Activated CD4-positive, alpha-beta T cell treated with anti-CD3 and anti-CD28 coated beads, Interleukin-2, amount 50 U/mL, for 48 hours (primary cell): ENCODE data around the gene RNF167.

Experiments used
- DNase-seq, 2 experiments: peaks; one replicate each; pipeline ENCODE4 v3.0.0-alpha.2; 2020

Gene RNF167

DNA sequence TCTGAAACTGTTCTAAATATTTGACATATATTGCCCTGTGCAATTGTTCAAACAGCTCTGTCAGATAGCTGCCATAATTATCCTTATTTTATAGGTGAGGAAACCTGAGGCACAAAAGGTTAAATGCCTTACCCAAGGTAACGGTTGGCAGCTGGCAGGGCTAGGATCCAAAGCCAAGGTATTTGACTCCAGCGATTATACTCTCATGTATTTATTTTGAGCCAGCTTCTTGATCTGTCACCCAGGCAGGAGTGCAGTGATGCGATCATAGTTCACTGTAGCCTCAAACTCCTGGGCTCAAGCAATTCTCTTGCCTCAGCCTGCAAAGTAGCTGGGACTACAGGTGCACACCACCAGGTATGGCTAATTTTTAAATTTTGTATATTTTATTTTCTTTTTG lies 18.0 kb downstream of the RNF167 start:
- no peak for DNase-seq

DNA sequence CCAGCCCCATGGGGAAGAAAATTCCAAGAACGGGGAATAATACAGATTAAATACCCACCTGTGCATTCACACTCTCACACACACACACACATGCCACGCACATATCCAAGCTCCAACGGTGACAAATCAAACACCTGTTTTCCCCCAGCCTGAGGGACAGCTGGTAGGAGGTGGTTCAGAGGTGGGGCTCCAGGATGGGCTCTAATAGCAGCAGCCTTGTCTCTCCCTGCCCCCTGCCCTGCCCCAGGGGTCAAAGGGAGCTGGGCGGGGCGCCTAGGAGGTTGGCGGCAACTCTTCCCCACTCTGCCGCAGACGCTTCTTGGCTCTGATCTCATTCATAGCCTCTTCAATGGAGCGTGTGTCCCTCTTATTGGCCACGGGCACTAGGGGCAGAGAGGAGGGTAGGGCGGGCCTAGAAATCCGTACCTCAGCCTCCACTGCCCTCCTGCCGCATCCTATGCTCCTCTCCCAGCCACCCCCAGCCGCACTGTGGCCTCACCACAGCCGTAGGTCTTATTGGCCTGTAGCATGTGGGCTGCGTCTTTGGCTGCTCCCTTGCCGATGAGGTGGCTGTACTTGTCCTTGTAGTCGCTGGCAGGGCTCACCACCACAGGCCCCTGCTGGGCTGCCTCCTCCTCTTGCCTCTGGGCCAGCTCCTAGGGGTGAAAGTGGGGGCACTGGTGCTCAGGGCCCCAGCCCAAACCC lies 19.3 kb downstream of the RNF167 start:
- DNase-seq: no peak

DNA sequence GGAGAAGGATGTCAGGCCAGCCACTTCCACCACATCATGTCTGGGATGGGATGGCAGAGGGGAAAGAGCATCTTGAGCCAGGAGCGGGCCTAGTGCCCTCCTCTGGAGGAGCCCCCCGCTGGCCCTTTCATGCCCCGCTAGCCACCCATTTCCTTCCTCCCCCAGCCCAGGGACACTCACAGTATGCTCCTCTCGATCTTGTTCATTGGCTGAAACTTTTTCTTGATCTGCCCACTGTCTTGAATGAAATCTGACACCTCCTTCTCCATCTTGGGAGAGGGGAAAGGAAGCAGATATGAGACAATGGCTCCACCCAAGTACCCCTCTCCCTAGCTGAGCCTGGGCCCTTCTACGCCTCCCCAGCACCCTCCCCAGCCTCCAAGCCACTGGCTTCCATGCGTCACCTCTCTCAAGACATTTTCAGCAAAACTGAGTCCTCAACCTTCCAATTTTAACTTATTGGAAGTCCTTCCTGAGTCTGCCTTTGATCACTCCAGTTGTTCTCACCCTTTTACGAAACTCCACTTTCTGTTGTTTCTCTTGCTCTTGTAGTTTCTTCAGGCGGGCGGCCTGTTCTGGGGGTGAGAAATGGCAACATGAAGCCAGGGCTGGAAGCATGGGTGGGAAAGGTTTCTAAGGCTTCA lies 20.3 kb downstream of the RNF167 start:
- DNase-seq: no peak

DNA sequence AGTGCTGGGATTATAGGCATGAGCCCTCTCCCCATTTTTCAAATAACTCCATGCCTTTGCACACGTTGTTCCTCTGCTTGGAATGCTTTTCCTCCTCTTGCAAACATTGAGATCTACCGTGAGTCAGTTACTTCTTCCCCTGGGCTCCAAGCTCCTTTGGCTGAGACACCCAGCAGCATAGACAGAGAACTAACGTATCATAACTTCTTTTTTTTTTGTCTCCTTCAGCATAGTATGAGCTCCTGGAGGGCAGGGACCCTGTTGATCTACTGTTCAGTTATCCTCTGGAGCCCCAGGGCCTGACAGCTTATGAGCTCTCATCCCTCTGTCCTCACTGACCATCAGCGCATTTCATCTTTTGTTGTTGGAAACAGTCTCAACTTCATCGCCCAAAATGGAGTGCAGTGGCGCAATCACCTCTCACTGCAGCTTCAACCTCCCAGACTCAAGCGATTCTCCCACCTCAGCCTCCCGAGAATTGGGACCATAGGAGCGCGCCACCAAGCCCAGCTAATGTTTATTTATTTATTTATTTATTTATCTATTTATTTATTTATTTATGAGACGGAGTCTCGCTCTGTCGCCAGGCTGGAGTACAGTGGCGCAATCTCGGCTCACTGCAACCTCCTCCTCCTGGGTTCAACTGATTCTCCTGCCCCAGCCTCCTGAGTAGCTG lies 25.4 kb downstream of the RNF167 start:
- DNase-seq: no peak

DNA sequence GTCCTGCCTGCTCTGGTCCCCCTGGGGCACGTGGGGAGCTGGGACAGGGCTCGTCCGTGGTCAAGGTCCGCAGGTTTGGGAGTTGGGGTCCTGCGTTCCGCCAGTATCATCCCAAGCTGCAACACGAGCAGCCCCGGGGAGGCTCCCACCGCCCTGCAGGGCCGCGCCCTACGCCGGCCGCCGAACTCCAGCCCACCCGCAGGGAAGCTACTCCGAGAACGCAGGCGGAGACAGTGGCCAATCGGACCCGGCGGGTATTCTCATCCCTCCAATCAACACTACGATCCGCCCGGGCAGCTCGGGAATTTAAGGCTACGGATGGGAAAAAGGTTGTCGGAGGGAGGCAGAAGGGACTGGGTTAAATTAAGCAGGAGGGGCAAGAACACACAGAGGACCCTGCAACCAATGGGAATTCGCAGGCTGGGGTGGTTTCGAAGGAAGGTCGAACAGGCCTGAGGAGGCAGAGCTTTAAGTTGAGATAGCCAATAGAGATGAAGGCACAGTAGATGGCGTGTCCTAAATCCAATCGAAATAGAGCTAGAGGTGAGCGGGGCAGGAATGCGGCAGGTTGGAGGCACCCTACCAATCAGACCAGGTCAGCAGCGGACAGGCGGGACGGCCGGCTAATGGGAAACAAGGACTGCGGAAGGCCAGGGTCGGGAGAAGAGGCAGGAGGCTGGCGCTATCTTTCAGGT lies 26.9 kb downstream of the RNF167 start:
- DNase-seq: peak; percentile 93 to 96

DNA sequence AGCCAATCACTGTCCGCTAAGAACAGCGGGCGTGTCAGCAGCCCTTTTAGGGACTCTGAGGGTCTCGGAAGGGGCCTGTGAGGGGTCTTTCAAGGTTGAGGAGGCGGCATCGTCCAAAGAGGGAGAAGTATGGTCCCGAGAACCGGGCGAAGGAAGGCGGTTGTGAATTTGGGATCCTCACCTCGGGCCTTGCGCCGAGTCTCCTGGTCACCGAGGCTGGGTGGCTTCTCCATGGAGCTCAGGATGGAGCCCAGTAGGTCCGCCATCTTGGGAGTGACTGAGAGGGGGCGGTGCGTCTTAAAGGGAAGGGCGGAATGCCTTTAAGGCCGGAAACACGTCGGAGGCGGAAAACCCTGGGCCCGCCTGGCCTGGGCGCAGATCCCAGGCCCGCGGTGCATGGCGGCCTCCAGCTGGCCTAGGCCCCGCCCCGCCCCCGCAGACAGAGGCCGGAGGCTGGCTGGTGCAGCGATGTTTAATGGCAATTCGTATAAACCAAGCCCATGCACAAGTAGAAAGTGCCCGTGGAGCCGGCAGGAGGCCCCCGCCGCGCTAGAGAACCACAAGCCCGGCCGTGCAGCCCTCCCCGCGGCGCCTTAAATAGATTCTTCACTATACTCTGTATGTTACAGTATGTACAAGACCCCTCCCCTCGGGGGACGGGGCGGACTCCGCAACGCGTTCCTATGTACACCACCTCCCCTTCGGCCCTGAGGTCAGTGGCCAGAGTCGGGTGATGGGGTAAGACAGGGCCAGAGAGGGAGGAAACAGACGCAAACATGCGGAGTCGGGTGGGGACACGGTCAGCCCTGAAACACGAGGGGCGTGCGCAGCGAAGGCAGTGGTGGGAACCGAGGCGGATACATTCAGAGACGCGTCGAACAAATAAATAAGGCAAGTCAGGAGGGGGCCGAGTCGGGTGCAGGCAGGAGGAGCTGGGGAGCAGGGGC lies 27.7 kb downstream of the RNF167 start, which contains the start of gene SPAG7:
TSS of gene SPAG7 (minus strand) at position 279 of the 947 bp plus-strand sequence. CDS start at position 266, 13 bp downstream.
- peak; percentile 94 to 95 for DNase-seq

DNA sequence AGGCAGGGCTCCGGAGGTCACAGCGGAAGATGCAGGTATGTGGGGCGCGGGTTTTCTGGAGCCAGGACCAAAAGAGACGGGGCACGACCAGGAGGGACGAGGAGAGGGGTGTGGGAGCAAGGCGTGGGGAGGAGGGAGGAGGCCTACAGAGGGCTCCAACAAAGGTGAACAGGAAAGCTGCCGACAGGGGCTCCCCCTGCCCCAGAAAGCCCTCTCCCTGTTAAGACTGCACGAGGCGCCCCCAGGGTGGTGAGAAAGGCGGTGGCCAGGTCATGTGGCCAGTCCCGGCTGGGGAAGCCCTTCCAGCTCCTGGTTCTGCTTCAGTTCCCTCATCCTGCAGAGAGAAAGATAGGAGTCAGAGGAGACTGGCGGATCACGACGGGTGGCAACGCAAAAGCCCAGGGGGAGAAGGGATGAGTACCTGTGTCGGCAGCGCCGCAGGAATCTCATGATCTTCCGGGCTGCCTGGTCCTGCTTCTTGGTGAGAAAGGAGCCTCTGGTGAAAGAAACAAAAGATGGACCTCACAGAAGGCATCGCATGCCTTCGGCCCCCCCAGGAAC lies 28.5 kb downstream of the RNF167 start:
- peak; percentile 43 to 60 for DNase-seq

DNA sequence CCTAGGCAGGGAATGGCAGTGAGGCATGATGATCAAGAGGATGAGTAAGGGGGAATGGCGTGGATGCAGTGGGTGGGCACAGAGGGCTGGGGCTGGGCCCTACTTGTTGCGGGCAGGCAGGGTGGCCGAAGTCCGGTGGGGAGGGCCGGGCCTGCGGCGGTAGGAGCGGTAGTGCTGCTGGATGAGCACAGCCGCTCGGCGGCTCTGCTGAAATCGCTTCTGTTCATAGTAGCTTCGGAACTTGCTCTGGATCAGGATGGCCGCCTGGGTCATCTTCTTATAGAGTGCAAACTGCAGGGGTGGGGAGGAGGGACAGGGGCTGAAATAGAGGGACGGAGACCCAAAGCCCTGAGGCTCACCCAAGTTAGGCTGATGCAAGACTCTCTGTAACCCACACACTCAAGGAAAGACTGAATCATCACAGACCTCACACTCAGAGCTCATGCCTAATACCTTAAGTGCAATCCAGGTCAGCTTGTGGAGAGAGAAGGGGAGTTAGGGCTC lies 29.0 kb downstream of the RNF167 start:
- DNase-seq: peak in 1 of 2 experiments; percentile 59

DNA sequence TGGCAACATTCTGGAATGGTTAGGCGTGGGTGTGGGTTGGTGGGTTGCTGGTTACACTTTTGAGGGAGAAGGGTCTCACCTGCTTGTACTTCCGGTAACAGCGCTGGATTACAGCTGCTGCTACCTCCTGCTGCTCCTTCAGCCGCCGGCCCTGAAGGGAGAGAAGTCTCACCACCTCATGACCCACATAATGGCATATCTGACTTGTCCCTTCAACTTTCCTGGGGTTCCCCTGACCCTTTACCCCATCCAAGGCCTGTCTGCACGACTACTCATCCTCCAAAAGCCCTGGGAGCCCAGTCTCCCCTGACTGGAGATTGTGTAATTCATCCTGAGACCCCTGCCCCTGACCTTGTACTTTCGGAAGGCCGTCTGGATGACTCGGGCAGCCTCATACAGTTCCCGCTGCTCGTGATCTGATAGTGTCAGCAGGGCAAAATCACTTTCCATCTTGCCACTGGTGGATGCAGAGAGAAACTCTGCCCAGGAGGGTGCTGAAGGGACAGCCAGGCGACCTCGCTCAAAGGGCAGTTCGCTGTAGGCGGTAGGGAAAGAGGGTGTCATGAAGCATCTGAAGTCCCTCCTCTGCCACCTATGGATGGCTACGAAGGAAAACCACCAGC lies 29.6 kb downstream of the RNF167 start:
- peak; percentile 54 to 67 for DNase-seq

DNA sequence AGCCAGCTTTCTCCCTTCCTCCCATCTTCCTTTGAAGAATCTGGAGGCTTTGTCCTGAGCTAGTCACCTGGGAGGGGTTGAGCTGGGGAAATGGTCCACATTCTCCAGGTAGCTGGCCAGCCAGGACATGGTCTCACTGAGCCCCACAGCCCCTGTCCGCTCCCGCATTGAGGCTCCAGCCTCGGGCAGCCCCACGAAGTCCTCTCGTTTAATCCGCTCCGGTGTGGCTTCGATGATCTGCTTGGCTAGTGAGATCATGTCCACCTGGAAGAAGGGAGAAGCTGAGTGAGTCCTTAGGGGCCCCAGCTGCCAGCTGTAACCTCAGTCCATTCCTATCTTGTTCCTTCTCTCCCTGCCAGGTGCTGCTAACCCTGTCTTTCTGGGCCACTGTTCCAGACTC lies 30.2 kb downstream of the RNF167 start:
- DNase-seq: no peak

DNA sequence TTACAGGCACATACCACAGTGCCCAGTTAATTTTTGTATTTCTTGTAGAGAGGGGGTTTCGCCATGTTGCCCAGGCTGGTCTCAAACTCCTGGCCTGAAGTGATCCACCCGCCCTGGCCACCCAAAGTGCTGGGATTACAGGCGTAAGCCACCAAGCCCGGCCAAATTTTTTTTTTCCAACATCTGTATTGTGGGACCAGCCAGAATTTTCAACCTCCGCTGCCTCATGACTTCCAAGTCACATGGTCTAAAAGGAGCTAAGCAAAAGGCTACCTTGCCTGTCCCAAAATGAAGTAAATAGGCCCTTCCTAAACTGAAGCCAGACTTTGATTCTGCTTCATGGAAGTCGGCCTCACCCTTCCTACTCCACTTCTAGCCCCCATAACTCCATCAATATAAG lies 31.8 kb downstream of the RNF167 start:
- DNase-seq: no peak

DNA sequence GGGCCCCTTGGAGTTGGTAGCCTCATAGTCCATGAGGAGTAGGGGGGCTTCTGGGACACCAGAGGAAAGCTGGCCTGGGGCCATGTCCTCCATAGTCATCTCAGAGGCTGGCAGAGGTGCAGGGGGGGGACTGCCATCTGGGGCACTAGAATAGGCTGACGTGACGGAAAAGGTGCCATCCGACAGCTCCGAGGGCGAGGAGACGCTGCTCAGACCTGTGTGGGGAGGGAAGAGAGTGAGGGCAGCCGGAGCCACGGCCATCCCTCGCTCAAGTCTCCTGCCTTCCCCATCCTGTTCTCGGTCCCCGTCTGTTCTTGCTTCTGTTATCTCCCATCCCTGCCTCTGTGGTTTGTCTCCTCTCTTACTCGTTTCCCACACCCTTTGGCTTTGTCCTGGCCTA lies 32.3 kb downstream of the RNF167 start:
- DNase-seq: no peak

DNA sequence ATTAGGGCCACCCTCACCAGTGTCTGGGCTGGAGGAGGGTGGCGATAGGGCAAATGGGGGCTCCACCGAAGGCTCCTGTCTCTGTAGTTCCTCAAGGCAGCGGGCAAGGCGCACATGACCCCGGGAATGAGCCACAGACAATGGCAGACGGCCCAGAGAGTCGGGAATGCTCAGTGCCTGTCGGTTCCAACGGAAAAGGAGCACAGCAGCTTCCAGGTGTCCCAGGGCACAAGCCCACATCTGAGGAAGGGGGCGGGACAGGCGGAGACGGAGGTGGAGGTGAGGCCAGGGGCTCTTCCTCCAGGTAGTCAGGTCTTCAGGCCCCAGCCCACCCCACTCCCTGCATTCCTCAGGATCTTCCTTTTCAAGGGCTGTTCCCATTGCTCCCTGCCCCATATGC lies 32.7 kb downstream of the RNF167 start:
- no peak for DNase-seq

DNA sequence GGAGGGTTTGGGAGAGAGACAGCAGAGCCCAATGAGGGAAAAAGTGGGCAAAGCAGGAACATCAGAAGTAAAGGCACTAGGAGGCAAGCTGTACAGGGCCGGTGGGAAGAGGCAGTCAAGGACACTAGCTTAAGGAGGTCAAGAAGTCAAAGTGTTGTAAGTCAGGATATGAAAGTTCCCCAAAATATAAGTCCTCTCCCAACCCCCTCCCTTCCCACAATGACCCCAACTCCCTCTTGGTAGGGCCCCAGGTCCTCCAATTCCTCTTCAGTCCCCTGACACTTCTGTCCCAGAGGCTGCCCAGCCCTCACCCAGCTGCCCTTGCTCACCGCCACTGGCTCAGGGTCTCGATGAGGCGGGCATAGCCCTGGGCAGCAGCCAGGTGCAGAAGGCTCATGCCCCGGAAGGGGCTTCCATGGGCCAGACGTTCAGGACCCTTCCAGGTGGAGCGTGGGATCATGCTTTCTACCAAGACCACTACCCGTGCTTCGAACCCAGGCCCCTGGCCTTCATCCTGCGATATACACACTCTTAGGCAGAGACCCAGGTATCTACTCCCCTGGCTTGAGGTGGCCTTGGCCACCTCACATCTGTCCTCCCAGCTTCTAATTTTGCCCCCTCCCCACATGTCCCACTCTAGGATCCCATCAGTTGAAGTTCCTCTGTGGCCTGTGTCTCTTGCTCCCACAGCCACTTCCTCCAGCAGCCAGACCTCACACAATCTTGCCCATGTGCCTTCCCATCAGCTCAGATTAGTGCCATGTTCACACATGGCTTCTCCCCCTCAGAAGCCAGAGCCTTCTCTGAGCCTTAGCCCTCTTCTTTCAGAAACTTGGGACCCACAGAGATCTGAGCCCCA lies 33.4 kb downstream of the RNF167 start:
- no peak for DNase-seq

DNA sequence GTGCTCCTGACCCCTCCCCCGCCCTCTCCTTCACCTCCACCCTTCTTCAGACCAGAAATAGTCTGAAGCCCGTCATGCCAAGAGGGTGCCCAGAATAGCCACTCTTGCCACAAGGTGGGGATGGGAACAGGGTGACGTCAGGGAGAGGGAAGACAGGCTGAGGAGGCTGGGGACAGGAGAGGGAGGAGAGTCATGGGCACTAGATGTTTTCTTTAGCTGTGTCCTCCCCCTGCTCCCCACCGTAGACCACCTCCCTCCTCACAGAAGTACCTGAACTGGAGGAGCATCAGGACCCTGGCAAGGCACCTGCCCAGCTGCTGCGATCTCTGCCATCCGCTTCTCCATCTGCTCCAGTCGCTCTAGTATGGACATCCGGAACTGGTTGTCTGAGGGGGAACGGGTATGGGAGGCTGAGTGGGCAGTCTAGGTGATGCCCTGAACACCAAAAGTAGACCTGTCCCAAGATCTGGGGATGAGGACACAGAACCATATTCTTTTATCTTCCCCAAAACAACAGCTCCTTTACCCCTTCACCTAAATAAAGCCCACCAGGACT lies 34.1 kb downstream of the RNF167 start:
- DNase-seq: no peak

DNA sequence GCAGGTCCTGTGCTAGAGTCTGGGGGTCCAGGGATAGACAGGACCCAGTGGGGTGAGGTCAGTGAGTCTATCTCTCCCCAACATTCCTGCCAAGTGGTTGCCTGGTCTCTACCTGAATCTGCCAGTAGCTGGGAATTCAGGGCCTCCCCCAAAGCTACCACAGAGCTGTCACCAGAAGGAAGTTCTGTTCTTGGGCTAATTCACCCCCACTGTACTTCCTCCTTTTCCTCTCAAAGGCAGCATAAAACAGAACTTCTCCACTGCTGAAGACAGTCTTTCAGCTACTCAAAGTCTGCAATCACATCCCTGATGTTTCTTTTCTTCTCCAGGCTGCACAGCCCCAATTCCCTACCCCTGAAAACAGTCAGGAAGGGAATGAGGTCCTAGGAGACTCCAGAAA lies 38.7 kb downstream of the RNF167 start:
- DNase-seq: no peak

DNA sequence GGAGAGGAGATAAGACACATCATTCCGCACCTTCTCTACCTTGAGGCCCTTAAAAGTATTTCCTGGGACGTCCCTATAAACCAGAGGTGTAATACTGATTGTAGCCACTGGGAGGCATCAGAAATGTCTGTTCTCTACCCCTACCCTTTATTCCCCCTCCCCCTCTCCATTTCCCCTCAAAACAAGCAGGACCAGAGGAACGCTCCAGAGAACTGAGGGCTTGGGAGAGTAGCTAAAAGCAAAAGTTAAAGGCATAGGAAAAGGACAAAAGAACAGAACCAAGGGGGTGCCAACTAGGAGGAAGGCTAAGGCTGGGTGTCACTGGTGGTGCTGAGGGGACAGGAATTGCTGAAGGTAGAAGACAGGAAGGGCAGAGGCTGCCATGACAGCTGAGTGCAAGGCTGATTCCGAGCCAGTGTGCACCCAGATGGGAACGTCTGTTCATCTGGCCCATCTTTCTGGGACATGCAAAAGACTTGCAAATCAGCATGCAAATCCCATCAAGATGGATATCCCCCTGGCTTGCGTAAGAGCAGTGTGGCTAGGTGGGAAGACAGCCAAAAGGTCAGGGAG lies 40.7 kb downstream of the RNF167 start:
- peak in 1 of 2 experiments; percentile 38 for DNase-seq

DNA sequence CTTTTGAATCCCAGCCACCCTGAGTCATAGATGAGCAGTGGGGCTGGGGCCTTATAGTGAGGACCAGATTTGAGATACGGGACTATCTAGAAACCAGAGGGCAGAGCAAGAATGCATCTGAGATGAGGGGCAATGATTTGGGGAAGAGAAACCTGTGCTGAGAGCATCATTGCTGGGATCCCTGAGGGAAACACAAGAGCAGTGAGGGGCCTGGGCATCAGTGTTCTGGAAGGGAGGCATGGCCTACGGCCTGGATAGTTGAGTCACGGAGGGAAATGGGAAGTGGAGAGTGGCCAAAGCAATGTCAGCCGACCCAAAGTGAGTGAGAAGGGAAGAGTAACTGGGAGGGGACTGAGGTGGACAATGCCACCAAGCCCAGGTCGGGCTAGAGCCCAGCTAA lies 42.2 kb downstream of the RNF167 start:
- no peak for DNase-seq

DNA sequence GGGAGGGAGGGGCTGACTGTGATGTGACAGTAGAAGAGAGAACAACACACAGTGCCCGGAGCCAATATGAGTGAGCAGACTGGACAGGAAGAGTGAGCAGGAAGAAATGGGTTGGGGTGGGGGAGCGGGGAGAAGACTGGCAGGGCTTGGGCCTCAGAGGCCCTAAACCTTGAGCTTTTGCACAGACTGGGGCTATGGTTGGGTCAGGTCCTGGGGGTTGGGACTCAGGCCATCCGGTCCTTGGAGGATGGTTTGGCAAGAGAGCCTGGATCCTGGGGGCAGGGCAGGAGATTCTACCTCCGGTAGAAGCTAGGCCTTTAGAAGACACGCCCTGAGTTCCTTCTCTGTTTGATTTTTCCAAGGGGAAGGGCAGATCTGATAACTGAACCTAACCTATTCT lies 46.3 kb downstream of the RNF167 start:
- DNase-seq: peak in 1 of 2 experiments; percentile 14
